Esophagus muscularis mucosa (tissue), 4 donors: ENCODE results near the gene NR2C2AP.

ENCODE experiments used
- CTCF ChIP-seq, 3 experiments: fragments of 200-600 bp in 2 of 3; fragments of 450-650 bp in 1 of 3; sonication (generic) in 2 of 3; IDR thresholded peaks; one replicate each; pipeline ENCODE4 v1.5.1; 2017 to 2019; ENCODE audit warnings: antibody characterized with exemption in 3 of 3, mild to moderate bottlenecking in 2 of 3, moderate library complexity in 1 of 3
- EP300 ChIP-seq: sonication (generic); formaldehyde crosslinking; IDR thresholded peaks from one replicate; pipeline ENCODE4 v1.6.1; 2017; ENCODE audit warnings: antibody characterized with exemption
- POLR2A ChIP-seq: fragments of 450-650 bp; IDR thresholded peaks from one replicate; pipeline ENCODE4 v1.6.1; 2017; ENCODE audit warnings: antibody characterized with exemption, moderate library complexity, mild to moderate bottlenecking, low read depth

- TF ChIP-seq CTCF (IDR thresholded peaks at IDR 0.05) (no peak), POLR2A (no peak), EP300 (no peak)
Measured at GRCh38 chr19:19169236-19170052, 33.8 kb downstream of the NR2C2AP start.
